Fibroblast of the aortic adventitia (primary cell): ENCODE measurements around the gene PACC1. TPM values are rescaled to one million over a fixed set of nuclear protein-coding genes. Genes with fewer than 3 reads are reported as not detected.

Experiments used
- DNase-seq: peaks from one replicate; pipeline ENCODE4 v3.0.0-alpha.2; 2010; ENCODE audit warnings: low read depth
- H3K4me3 ChIP-seq: 2 replicates; pipeline ENCODE4 v1.5.1; 2011; ENCODE audit warnings: low read depth, mild to moderate bottlenecking, control low read depth, low read length, moderate library complexity
- total RNA-seq: library from RNA; depleted of rRNA; stranded (reverse); fragments of >200 nt; gene quantifications from 2 replicates; pipeline ENCODE4 v1.2.3, GENCODE V29; 2012; ENCODE audit warnings: low replicate concordance
- TF ChIP-seq, protein P1 (sequence below): IDR thresholded peaks from 2 replicates; pipeline ENCODE4 v1.5.1; 2011; ENCODE audit warnings: mild to moderate bottlenecking, low read length, control low read depth, inconsistent platforms; ENCODE audit not compliant: insufficient read depth

The PACC1 gene
- total RNA-seq, 1 donor, result 5.1 TPM

GRCh38 chr1:212457740-212458338 is 43.2 kb upstream of the PACC1 start:
- TF ChIP-seq, protein P1, sequence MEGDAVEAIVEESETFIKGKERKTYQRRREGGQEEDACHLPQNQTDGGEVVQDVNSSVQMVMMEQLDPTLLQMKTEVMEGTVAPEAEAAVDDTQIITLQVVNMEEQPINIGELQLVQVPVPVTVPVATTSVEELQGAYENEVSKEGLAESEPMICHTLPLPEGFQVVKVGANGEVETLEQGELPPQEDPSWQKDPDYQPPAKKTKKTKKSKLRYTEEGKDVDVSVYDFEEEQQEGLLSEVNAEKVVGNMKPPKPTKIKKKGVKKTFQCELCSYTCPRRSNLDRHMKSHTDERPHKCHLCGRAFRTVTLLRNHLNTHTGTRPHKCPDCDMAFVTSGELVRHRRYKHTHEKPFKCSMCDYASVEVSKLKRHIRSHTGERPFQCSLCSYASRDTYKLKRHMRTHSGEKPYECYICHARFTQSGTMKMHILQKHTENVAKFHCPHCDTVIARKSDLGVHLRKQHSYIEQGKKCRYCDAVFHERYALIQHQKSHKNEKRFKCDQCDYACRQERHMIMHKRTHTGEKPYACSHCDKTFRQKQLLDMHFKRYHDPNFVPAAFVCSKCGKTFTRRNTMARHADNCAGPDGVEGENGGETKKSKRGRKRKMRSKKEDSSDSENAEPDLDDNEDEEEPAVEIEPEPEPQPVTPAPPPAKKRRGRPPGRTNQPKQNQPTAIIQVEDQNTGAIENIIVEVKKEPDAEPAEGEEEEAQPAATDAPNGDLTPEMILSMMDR, result peak; percentile 45
- peak; percentile 37 for DNase-seq
- H3K4me3 ChIP-seq, result no peak overlapping the region

- TF ChIP-seq, protein P1, result peak; percentile 97
- no peak overlapping the region for H3K4me3 ChIP-seq
- DNase-seq, result peak; percentile 91
Measured at GRCh38 chr1:212455803-212456528, 41.3 kb upstream of the PACC1 start.

DNA sequence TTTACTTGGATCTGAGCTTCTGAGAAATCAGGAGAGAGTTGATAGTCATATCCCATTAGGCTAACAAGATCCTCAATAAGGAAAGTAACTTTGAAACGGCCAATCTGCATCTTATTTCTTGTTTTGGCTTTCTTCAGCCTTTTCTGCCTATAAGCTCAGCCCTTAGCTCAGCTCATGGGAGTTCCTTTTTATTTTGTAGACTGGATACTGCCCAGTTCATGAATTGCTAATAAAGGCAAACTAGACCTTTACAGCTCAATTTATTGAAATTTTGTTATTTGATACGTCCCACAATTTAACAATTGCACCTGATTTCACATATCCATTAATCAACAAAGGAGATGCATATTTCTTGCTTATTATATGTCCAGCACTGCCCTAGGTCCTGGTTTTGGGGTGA is 40.7 kb upstream of the PACC1 start:
- no peak for DNase-seq
- TF ChIP-seq, protein P1, result no peak
- H3K4me3 ChIP-seq, result no peak overlapping the region

GRCh38 chr1:212454741-212455140 is 40.1 kb upstream of the PACC1 start:
- no peak for DNase-seq
- H3K4me3 ChIP-seq, result no peak overlapping the region
- TF ChIP-seq, protein P1, result no peak

- H3K4me3 ChIP-seq, result no peak overlapping the region
- DNase-seq, result no peak
- TF ChIP-seq, protein P1, result no peak
Measured at GRCh38 chr1:212453156-212453857, 38.6 kb upstream of the PACC1 start.

- peak; percentile 92 for DNase-seq
- TF ChIP-seq, protein P1, result no peak
- H3K4me3 ChIP-seq, result no peak overlapping the region
Measured at GRCh38 chr1:212452323-212453155, 37.9 kb upstream of the PACC1 start.
